ENCODE measurements around the gene LMNA. TPM values are rescaled to one million over a fixed set of nuclear protein-coding genes. Genes with fewer than 3 reads are reported as not detected.
A peak's percentile ranks its signal among the peaks of the same experiment; 100 is the strongest.

The LMNA gene
- total RNA-seq, 1 donor from 2014 or later, result 293 TPM

- DNase-seq (ENCODE audit: low spot score), result no peak
Observed at GRCh38 chr1:156140879-156141707, 26.6 kb downstream of the LMNA start.

DNA sequence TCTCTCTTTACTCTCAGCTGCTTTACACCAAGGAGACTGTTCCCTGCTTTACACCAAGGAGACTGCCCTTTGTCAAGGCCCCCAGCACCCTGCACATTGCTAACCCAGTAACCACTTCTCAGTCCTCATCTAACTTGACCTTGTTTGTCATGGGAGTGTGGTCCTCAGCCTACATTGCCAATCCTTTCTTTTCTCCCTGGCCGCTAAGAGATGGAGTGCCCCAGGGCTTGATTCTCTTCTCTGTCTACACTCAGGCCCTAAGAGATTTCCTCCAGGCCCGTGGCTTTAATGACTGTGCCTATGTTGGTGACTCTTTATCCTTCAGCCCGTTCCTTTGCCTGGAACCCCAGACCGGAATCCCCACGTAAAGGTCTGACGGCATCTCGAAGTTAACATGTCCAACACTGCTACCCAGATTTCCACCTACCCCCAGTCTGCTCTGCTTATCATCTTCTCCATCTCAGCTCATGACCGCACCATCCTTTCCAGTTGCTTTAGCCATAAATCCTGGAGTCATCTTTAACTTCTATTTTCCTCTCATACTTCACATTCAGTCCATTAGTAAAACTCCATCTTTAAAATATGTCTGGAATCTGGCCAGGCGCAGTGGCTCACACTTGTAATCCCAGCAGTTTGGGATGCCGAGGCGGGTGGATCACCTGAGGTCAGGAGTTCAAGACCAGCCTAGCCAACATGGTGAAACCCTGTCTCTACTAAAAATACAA, 29.4 kb downstream of the LMNA start:
- no peak for DNase-seq (ENCODE audit: low spot score)

GRCh38 chr1:156144742-156145141, 30.2 kb downstream of the LMNA start:
- DNase-seq (ENCODE audit: low spot score), result no peak

- no peak for DNase-seq (ENCODE audit: low spot score)
Observed at GRCh38 chr1:156145650-156146019, 31.1 kb downstream of the LMNA start.

- peak; percentile 67 for DNase-seq (ENCODE audit: low spot score)
Observed at GRCh38 chr1:156146020-156146768, 31.7 kb downstream of the LMNA start.

- peak; percentile 61 for DNase-seq (ENCODE audit: low spot score)
Observed at GRCh38 chr1:156146769-156147405, 32.4 kb downstream of the LMNA start.

DNA sequence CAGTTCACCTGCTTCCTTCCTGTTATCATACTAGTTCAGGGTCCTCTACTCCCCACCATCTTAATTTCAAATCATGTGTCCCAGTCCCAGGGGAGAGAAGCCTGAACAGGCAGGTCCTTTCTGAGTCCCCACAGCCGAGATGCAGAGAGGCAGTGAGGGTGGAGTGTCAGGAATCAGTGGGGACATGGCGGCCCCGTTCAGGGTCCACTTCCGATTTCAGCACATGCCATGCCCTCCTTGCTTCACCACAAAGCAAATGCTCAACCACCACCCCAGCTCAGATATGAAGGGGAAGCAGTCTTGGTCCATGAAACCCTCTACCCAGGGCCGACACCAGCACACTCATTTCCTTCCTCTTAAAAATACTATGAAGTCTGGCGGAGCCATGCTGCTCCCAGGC, 33.7 kb downstream of the LMNA start:
- DNase-seq (ENCODE audit: low spot score), result no peak

- DNase-seq (ENCODE audit: low spot score), result no peak
Observed at GRCh38 chr1:156149374-156150332, 35.1 kb downstream of the LMNA start.

- no peak for DNase-seq (ENCODE audit: low spot score)
Observed at GRCh38 chr1:156150333-156151011, 36.0 kb downstream of the LMNA start.

- DNase-seq (ENCODE audit: low spot score), result no peak
Observed at GRCh38 chr1:156151093-156151688, 36.7 kb downstream of the LMNA start.

- DNase-seq (ENCODE audit: low spot score), result no peak
Observed at GRCh38 chr1:156152628-156153027, 38.1 kb downstream of the LMNA start.

GRCh38 chr1:156153362-156153761, 38.9 kb downstream of the LMNA start, which contains the start of gene SEMA4A:
TSS of gene SEMA4A (plus strand) at chr1:156153585. CDS start at chr1:156154579, 994 bp downstream.
- peak; percentile 56 for DNase-seq (ENCODE audit: low spot score)

- DNase-seq (ENCODE audit: low spot score), result no peak
Observed at GRCh38 chr1:156154317-156154749, 39.8 kb downstream of the LMNA start.

GRCh38 chr1:156155756-156156510, 41.4 kb downstream of the LMNA start:
- no peak for DNase-seq (ENCODE audit: low spot score)

DNA sequence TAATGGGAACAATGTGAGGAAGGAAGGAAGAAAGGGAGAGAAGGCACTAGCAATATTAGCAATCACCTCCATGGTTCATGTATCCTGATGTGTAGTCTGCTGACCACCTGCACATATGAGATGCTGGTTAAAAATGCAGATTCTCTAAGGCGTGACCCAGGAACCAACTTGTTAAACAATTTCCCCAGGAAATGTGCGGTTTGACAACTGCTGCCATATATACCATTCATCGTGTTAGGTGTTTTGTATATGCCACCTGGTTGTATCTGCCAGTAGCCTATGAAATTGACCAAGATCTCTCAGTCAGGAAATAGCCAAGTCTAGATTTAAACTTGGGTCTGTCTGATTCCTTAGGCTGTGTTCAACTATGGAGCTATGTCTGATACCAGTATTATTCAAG, 43.0 kb downstream of the LMNA start:
- no peak for DNase-seq (ENCODE audit: low spot score)

DNA sequence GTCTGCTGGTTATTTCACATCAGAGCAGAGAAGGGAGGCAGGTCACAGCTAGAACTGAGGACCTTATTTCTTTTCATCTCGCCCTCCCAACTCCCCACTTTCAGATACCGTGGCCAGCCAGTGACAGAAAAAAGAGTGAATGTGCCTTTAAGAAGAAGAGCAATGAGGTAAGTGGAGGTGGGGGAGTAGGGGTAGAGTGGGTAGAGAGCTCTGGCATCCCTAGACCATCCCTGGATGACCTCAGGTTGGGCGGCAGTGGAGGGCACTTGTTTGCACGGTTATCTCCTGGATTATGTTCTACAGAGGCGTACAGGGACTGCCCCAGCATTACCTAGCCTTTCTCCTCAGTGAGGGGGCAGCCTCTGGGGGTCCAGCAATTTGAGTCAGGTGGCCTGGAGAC, 43.5 kb downstream of the LMNA start:
- DNase-seq (ENCODE audit: low spot score), result no peak

- DNase-seq (ENCODE audit: low spot score), result no peak
Observed at GRCh38 chr1:156160000-156160742, 45.7 kb downstream of the LMNA start.

DNA sequence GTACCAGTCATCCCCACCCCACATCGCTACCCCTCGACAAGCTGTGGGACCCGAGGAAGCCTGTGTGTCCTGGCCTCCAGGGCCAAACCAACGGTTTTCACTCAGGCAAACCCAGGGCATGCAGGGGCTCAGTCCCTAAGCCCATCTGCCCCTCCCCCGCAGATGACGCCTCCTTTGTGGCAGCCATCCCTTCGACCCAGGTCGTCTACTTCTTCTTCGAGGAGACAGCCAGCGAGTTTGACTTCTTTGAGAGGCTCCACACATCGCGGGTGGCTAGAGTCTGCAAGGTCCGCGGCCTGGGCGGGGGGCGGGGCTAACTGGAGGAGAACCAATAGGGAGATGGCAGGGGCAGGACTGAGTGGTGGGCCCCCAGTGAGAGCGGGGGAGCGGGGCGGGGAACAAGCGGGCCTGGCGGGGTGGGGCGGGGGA, 46.2 kb downstream of the LMNA start:
- peak; percentile 68 for DNase-seq (ENCODE audit: low spot score)

Data from mucosa of gallbladder (tissue), 1 donor.